MCF 10A (cell line): Measurements from ENCODE around the gene SH2D4B. TPM values are rescaled to one million over a fixed set of nuclear protein-coding genes. Genes with fewer than 3 reads are reported as not detected.

Experiments
- BruUV-seq: library from RNA; stranded (reverse); fragments of 400-500 nt; replicated peaks from 2 replicates; lab custom pipeline; 2021; lab: Mats Ljungman, UMichigan
- CTCF ChIA-PET: fragments of 300-600 bp; sonication (Branson Sonifier 250); formaldehyde crosslinking; extraction: SDS; loops from one replicate; lab custom pipeline; 2021; ENCODE audit warnings: antibody characterized with exemption, inconsistent platforms; lab: Yijun Ruan, JAX
- POLR2A ChIA-PET: fragments of 300-600, 350-650 bp; sonication (Branson Sonifier 250); formaldehyde crosslinking; extraction: SDS; loops from one replicate; lab custom pipeline; 2020; ENCODE audit warnings: antibody characterized with exemption, inconsistent platforms; lab: Yijun Ruan, JAX
- DNase-seq: peaks from one replicate; pipeline ENCODE4 v3.0.0-alpha.2; 2018; ENCODE audit not compliant: unreplicated experiment
- H3K27ac Mint-ChIP-seq: one replicate; pipeline ENCODE4 v1.8.0; 2022; ENCODE audit warnings: mild to moderate bottlenecking, low read depth, mixed read lengths; ENCODE audit not compliant: unreplicated experiment
- H3K27me3 Mint-ChIP-seq: one replicate; pipeline ENCODE4 v1.8.0; 2022; ENCODE audit warnings: mixed read lengths; ENCODE audit not compliant: insufficient read depth, unreplicated experiment
- H3K36me3 Mint-ChIP-seq: one replicate; pipeline ENCODE4 v1.8.0; 2022; ENCODE audit warnings: mild to moderate bottlenecking, moderate library complexity, mixed read lengths; ENCODE audit not compliant: insufficient read depth, unreplicated experiment
- H3K4me1 Mint-ChIP-seq: one replicate; pipeline ENCODE4 v1.8.0; 2022; ENCODE audit warnings: mixed read lengths; ENCODE audit not compliant: insufficient read depth, unreplicated experiment
- H3K4me3 Mint-ChIP-seq: one replicate; pipeline ENCODE4 v1.8.0; 2022; ENCODE audit warnings: mild to moderate bottlenecking, moderate library complexity, mixed read lengths; ENCODE audit not compliant: unreplicated experiment
- H3K9me3 Mint-ChIP-seq: one replicate; pipeline ENCODE4 v1.8.0; 2022; ENCODE audit warnings: mixed read lengths; ENCODE audit not compliant: unreplicated experiment
- CTCF ChIP-seq: fragments of 200-600 bp; IDR thresholded peaks from one replicate; pipeline ENCODE4 v1.8.0; 2022; ENCODE audit warnings: antibody characterized with exemption, mild to moderate bottlenecking; ENCODE audit not compliant: unreplicated experiment
- intact Hi-C: fragments of 100-400 bp; cut with micrococcal nuclease; formaldehyde crosslinking; loops from 2 replicates; pipeline ENCODE4 v1.14.1; 2022
- total RNA-seq: library from RNA; stranded (reverse); gene quantifications from 2 replicates; pipeline ENCODE4 v1.2.3, GENCODE V29; 2022

Gene SH2D4B
- total RNA-seq, 1 experiment from 2014 or later: not detected

- no TSS peak for BruUV-seq
- Mint-ChIP-seq H3K9me3 (no peaks in the 10 kb centered on the region), H3K4me3 (no peak overlapping the region), H3K36me3 (peaks cover 51% of the 10 kb centered on the region), H3K27ac (no peak overlapping the region), H3K4me1 (peaks cover 52% of the 10 kb centered on the region), H3K27me3 (no peaks in the 10 kb centered on the region)
- intact Hi-C loops: no loop called here
- CTCF ChIA-PET: interaction anchor here (2.1 to 7.4 kb wide), 4 partner anchors 13 to 47 kb away, joined by 10 to 36 read pairs (median 18); no protein-coding TSS in a partner anchor
- peak; percentile 90 for DNase-seq
- no peak for TF ChIP-seq CTCF
- POLR2A ChIA-PET: interaction anchor here (1.0 to 4.6 kb wide), 6 partner anchors 13 to 35 kb away, joined by 5 to 48 read pairs (median 9); no protein-coding TSS in a partner anchor
Measured at GRCh38 chr10:80491251-80492102, 46.2 kb upstream of the SH2D4B start.

- CTCF ChIA-PET: interaction anchor here (0.6 to 7.4 kb wide), 9 partner anchors 11 to 237 kb away, joined by 3 to 36 read pairs (median 4); no protein-coding TSS in a partner anchor
- no peak overlapping the region for H3K4me3 Mint-ChIP-seq
- no peaks in the 10 kb centered on the region for H3K27me3 Mint-ChIP-seq
- TF ChIP-seq CTCF: no peak
- POLR2A ChIA-PET: interaction anchor here (0.6 to 4.6 kb wide), 6 partner anchors 13 to 105 kb away, joined by 3 to 48 read pairs (median 8); no protein-coding TSS in a partner anchor
- BruUV-seq: TSS peak; percentile 18
- DNase-seq: no peak
- peaks cover 51% of the 10 kb centered on the region for H3K36me3 Mint-ChIP-seq
- H3K9me3 Mint-ChIP-seq: no peaks in the 10 kb centered on the region
- intact Hi-C loops: no loop called here
- peak overlapping the region; percentile 1 for H3K27ac Mint-ChIP-seq
- H3K4me1 Mint-ChIP-seq: peaks cover 63% of the 10 kb centered on the region
Measured at GRCh38 chr10:80492848-80493521, 44.7 kb upstream of the SH2D4B start.

GRCh38 chr10:80493522-80494051 lies 44.1 kb upstream of the SH2D4B start:
- no peak for TF ChIP-seq CTCF
- BruUV-seq: no TSS peak
- peaks cover 51% of the 10 kb centered on the region for H3K36me3 Mint-ChIP-seq
- H3K27me3 Mint-ChIP-seq: no peaks in the 10 kb centered on the region
- no peak overlapping the region for H3K4me3 Mint-ChIP-seq
- peaks cover 69% of the 10 kb centered on the region for H3K4me1 Mint-ChIP-seq
- intact Hi-C loops: no loop called here
- no peak for DNase-seq
- ChIA-PET POLR2A (interaction anchor here (0.6 to 4.6 kb wide), 6 partner anchors 10 to 106 kb away, joined by 3 to 48 read pairs (median 4); no protein-coding TSS in a partner anchor), CTCF (interaction anchor here (0.7 to 3.8 kb wide), 5 partner anchors 11 to 50 kb away, joined by 3 to 27 read pairs (median 4); no protein-coding TSS in a partner anchor)
- no peaks in the 10 kb centered on the region for H3K9me3 Mint-ChIP-seq
- H3K27ac Mint-ChIP-seq: peak overlapping the region; percentile 1
